GM23338 (cell line): ENCODE data around the gene C6orf120. TPM values are rescaled to one million over a fixed set of nuclear protein-coding genes. Genes with fewer than 3 reads are reported as not detected.

Source experiments
- ATAC-seq: fragments of 200-7000 bp; cut with Tn5 transposase; 3 replicates; pipeline ENCODE4 v1.9.1; 2020
- DNase-seq: peaks from one replicate; pipeline ENCODE4 v3.0.0-alpha.2; 2015; ENCODE audit warnings: low spot score
- H2AFZ ChIP-seq: fragments of 200-600 bp; sonication (generic); 2 replicates; pipeline ENCODE4 v1.8.0; 2016; ENCODE audit warnings: antibody characterized with exemption, mild to moderate bottlenecking, moderate library complexity
- H3F3A ChIP-seq: fragments of 200-600 bp; sonication (generic); replicated peaks from 2 replicates; pipeline ENCODE4 v1.8.0; 2017; ENCODE audit warnings: antibody characterized with exemption, mixed run types, low read depth
- H3K27ac ChIP-seq: fragments of 200-600 bp; sonication (generic); 2 replicates; pipeline ENCODE4 v1.6.1; 2016; ENCODE audit warnings: low read depth
- H3K27me3 ChIP-seq: fragments of 200-600 bp; sonication (generic); 2 replicates; pipeline ENCODE4 v1.8.0; 2016; ENCODE audit warnings: mild to moderate bottlenecking, mixed run types, moderate library complexity; ENCODE audit not compliant: insufficient read depth
- H3K36me3 ChIP-seq: fragments of 200-600 bp; sonication (generic); 2 replicates; pipeline ENCODE4 v1.8.0; 2016; ENCODE audit warnings: mild to moderate bottlenecking; ENCODE audit not compliant: insufficient read depth
- H3K4me1 ChIP-seq: fragments of 200-600 bp; sonication (generic); 2 replicates; pipeline ENCODE4 v1.8.0; 2016; ENCODE audit warnings: mild to moderate bottlenecking, moderate library complexity; ENCODE audit not compliant: insufficient read depth
- H3K4me2 ChIP-seq: fragments of 200-600 bp; sonication (generic); 2 replicates; pipeline ENCODE4 v1.7.1; 2017; ENCODE audit warnings: mixed run types
- H3K4me3 ChIP-seq: fragments of 200-600 bp; sonication (generic); 2 replicates; pipeline ENCODE4 v1.6.1; 2016; ENCODE audit warnings: mixed run types
- H3K79me2 ChIP-seq: fragments of 200-600 bp; sonication (generic); replicated peaks from 2 replicates; pipeline ENCODE4 v1.8.0; 2017; ENCODE audit warnings: mild to moderate bottlenecking; ENCODE audit not compliant: insufficient read depth
- H3K9me2 ChIP-seq: fragments of 200-600 bp; sonication (generic); 2 replicates; pipeline ENCODE4 v1.8.0; 2017; ENCODE audit not compliant: insufficient read depth
- H4K20me1 ChIP-seq: fragments of 200-600 bp; sonication (generic); replicated peaks from 2 replicates; pipeline ENCODE4 v1.8.0; 2017; ENCODE audit warnings: mild to moderate bottlenecking; ENCODE audit not compliant: insufficient read depth
- H3K27ac Mint-ChIP-seq: 2 replicates; pipeline ENCODE4 v1.8.0; 2020; ENCODE audit warnings: inconsistent platforms, mild to moderate bottlenecking, moderate library complexity, mixed read lengths
- H3K27me3 Mint-ChIP-seq: 3 replicates; pipeline ENCODE4 v1.8.0; 2022; ENCODE audit warnings: low read depth, mild to moderate bottlenecking, moderate library complexity, mixed read lengths, inconsistent platforms; ENCODE audit not compliant: insufficient read depth, poor library complexity
- H3K36me3 Mint-ChIP-seq: 3 replicates; pipeline ENCODE4 v1.8.0; 2021; ENCODE audit warnings: low read depth, mild to moderate bottlenecking, inconsistent platforms, moderate library complexity, mixed read lengths
- H3K4me1 Mint-ChIP-seq: 3 replicates; pipeline ENCODE4 v1.8.0; 2020; ENCODE audit warnings: mild to moderate bottlenecking, inconsistent platforms, mixed read lengths
- H3K4me3 Mint-ChIP-seq: 3 replicates; pipeline ENCODE4 v1.8.0; 2021; ENCODE audit warnings: moderate library complexity, mild to moderate bottlenecking, inconsistent platforms, mixed read lengths
- H3K9me3 Mint-ChIP-seq: 3 replicates; pipeline ENCODE4 v1.8.0; 2020; ENCODE audit warnings: moderate library complexity, mild to moderate bottlenecking, inconsistent platforms, mixed read lengths
- CREB1 ChIP-seq: fragments of 250-450 bp; sonication (Bioruptor Pico); IDR thresholded peaks from 2 replicates; pipeline ENCODE4 v1.5.0; 2020; ENCODE audit warnings: low read depth, mild to moderate bottlenecking, moderate library complexity
- CTCF ChIP-seq, 2 experiments: fragments of 200-600 bp in 1 of 2; sonication (generic) in 1 of 2; conservative IDR thresholded peaks; 2 replicates each; pipeline versions ENCODE4 v1.5.1 to v1.6.1; 2016 to 2017; ENCODE audit warnings: antibody characterized with exemption in 2 of 2, low read depth in 2 of 2, mild to moderate bottlenecking in 2 of 2, moderate library complexity in 1 of 2
- ETS1 ChIP-seq: IDR thresholded peaks from 2 replicates; pipeline ENCODE4 v1.6.1; 2016; ENCODE audit warnings: antibody characterized with exemption
- EZH2 ChIP-seq: fragments of 200-600 bp; sonication (generic); IDR thresholded peaks from one replicate; pipeline ENCODE4 v1.8.0; 2017; ENCODE audit warnings: antibody characterized with exemption, mild to moderate bottlenecking, low read depth; ENCODE audit not compliant: unreplicated experiment
- EZH2phosphoT487 ChIP-seq: fragments of 200-600 bp; sonication (generic); IDR thresholded peaks from one replicate; pipeline ENCODE4 v1.8.1; 2018; ENCODE audit warnings: antibody characterized with exemption; ENCODE audit not compliant: unreplicated experiment
- JUNB ChIP-seq: IDR thresholded peaks from one replicate; pipeline ENCODE4 v1.6.1; 2016; ENCODE audit warnings: antibody characterized with exemption; ENCODE audit not compliant: unreplicated experiment
- NANOG ChIP-seq: IDR thresholded peaks from 2 replicates; pipeline ENCODE4 v1.6.1; 2016; ENCODE audit warnings: antibody characterized with exemption, borderline replicate concordance
- POLR2AphosphoS5 ChIP-seq: IDR thresholded peaks from 2 replicates; pipeline ENCODE4 v1.6.1; 2016; ENCODE audit warnings: antibody characterized with exemption, low read depth
- REST ChIP-seq: IDR thresholded peaks from one replicate; pipeline ENCODE4 v1.6.1; 2018; ENCODE audit warnings: antibody characterized with exemption; ENCODE audit not compliant: unreplicated experiment
- STAT1 ChIP-seq: IDR thresholded peaks from one replicate; pipeline ENCODE4 v1.6.1; 2016; ENCODE audit warnings: antibody characterized with exemption; ENCODE audit not compliant: unreplicated experiment
- ZNF114 ChIP-seq: fragments of 250-450 bp; sonication (Bioruptor Pico); IDR thresholded peaks from 2 replicates; pipeline ENCODE4 v1.5.0; 2020; ENCODE audit warnings: mild to moderate bottlenecking, moderate library complexity
- ZNF331 ChIP-seq: fragments of 250-450 bp; sonication (Bioruptor Pico); IDR thresholded peaks from 2 replicates; pipeline ENCODE4 v1.5.0; 2020; ENCODE audit warnings: low read depth, mild to moderate bottlenecking, moderate library complexity
- ZNF462 ChIP-seq: fragments of 250-450 bp; sonication (Bioruptor Pico); IDR thresholded peaks from 2 replicates; pipeline ENCODE4 v1.5.0; 2020; ENCODE audit warnings: mild to moderate bottlenecking, moderate library complexity
- polyA plus RNA-seq: library from polyadenylated mRNA; unstranded; fragments of >200 nt; fragmentation: Nextera tagmentation; extraction: Ambion mirVana; gene quantifications from 2 replicates; pipeline ENCODE4 v1.2.1, GENCODE V29; 2016
- total RNA-seq: library from RNA; depleted of rRNA; stranded (reverse); fragments of >200 nt; shearing (Covaris generic); gene quantifications from 2 replicates; pipeline ENCODE4 v1.2.3, GENCODE V29; 2014

The C6orf120 gene
- total and polyA plus RNA-seq, 2 experiments from 2014 or later = 18.8 to 57.3 TPM

GRCh38 chr6:169726049-169726400 is 24.1 kb downstream of the C6orf120 start:
- peak overlapping the region; percentile 92 for H3K4me2 ChIP-seq
- peaks cover 11% of the 10 kb centered on the region for H3K27me3 ChIP-seq
- DNase-seq = no peak
- Mint-ChIP-seq H3K9me3 (no peaks in the 10 kb centered on the region), H3K4me3 (peak overlapping the region; percentile 90), H3K27me3 (peaks cover 13% of the 10 kb centered on the region), H3K27ac (no peak overlapping the region), H3K4me1 (peaks cover 42% of the 10 kb centered on the region), H3K36me3 (peaks cover 4% of the 10 kb centered on the region; the same call in 1 of the 3 replicates)
- peaks cover 24% of the 10 kb centered on the region for H3K79me2 ChIP-seq
- no peaks in the 10 kb centered on the region; the same call in 1 of the 2 replicates for H3F3A ChIP-seq
- TF ChIP-seq NANOG (no peak), ZNF331 (no peak), ETS1 (no peak), REST (no peak), EZH2phosphoT487 (no peak), CTCF (conservative IDR thresholded peaks at IDR 0.05; ENCODE audit: low read depth in 2 of 2) (no peak), ZNF462 (CRISPR knock-in tag) (no peak), STAT1 (no peak), EZH2 (no peak), CREB1 (no peak), POLR2AphosphoS5 (no peak), ZNF114 (no peak), JUNB (no peak)
- no peak overlapping the region for H3K27ac ChIP-seq
- ATAC-seq = no peak
- peak overlapping the region; percentile 80 for H3K4me3 ChIP-seq
- H3K36me3 ChIP-seq = no peaks in the 10 kb centered on the region
- no peaks in the 10 kb centered on the region for H3K9me2 ChIP-seq
- peaks cover 22% of the 10 kb centered on the region for H4K20me1 ChIP-seq
- no peak overlapping the region for H2AFZ ChIP-seq
- peaks cover 26% of the 10 kb centered on the region for H3K4me1 ChIP-seq
